PC-3 (cell line): Measurements from ENCODE around the gene ANKRD45. TPM values are rescaled to one million over a fixed set of nuclear protein-coding genes. Genes with fewer than 3 reads are reported as not detected.

Source experiments
- ATAC-seq: fragments of 200-7000 bp; cut with Tn5 transposase; 2 replicates; pipeline ENCODE4 v1.9.1; 2020; ENCODE audit warnings: mild to moderate bottlenecking, moderate library complexity
- BruUV-seq: library from RNA; stranded (reverse); fragments of 400-500 nt; replicated peaks from 2 replicates; lab custom pipeline; 2021; lab: Mats Ljungman, UMichigan
- CTCF ChIA-PET: fragments of 300-600 bp; sonication (Branson Sonifier 250); formaldehyde crosslinking; loops from one replicate; lab custom pipeline; 2022; ENCODE audit warnings: antibody characterized with exemption; lab: Charles Lee
- POLR2A ChIA-PET: fragments of 300-600 bp; sonication (Branson Sonifier 250); formaldehyde crosslinking; loops from one replicate; lab custom pipeline; 2022; ENCODE audit warnings: antibody characterized with exemption; ENCODE audit not compliant: unreplicated experiment; lab: Charles Lee
- DNase-seq: peaks from one replicate; pipeline ENCODE4 v3.0.0-alpha.2; 2015
- H2AFZ ChIP-seq: fragments of 300-600 bp; sonication (generic); 2 replicates; pipeline ENCODE4 v1.6.0; 2016; ENCODE audit warnings: antibody characterized with exemption, low read length
- H3F3A ChIP-seq: fragments of 300-600 bp; sonication (generic); one replicate; pipeline ENCODE4 v1.6.0; 2017; ENCODE audit warnings: antibody characterized with exemption, low read length, control low read depth, mild to moderate bottlenecking; ENCODE audit not compliant: unreplicated experiment
- H3K27ac ChIP-seq: fragments of 300-600 bp; sonication (generic); 2 replicates; pipeline ENCODE4 v1.5.1; 2016; ENCODE audit warnings: mild to moderate bottlenecking, low read length
- H3K27me3 ChIP-seq: fragments of 300-600 bp; sonication (generic); 2 replicates; pipeline ENCODE4 v1.6.1; 2016; ENCODE audit warnings: low read length, mixed read lengths
- H3K36me3 ChIP-seq: fragments of 300-600 bp; sonication (generic); 2 replicates; pipeline ENCODE4 v1.6.1; 2016; ENCODE audit warnings: low read depth, mixed run types, low read length, mixed read lengths
- H3K4me1 ChIP-seq: fragments of 300-600 bp; sonication (generic); 2 replicates; pipeline ENCODE4 v1.5.1; 2016; ENCODE audit warnings: low read length; ENCODE audit not compliant: insufficient read depth
- H3K4me2 ChIP-seq: fragments of 300-600 bp; sonication (generic); 2 replicates; pipeline ENCODE4 v1.6.0; 2016; ENCODE audit warnings: low read length
- H3K4me3 ChIP-seq: fragments of 300-600 bp; sonication (generic); 2 replicates; pipeline ENCODE4 v1.5.1; 2016; ENCODE audit warnings: mild to moderate bottlenecking, low read length, mixed read lengths
- H3K79me2 ChIP-seq: fragments of 300-600 bp; sonication (generic); 2 replicates; pipeline ENCODE4 v1.6.1; 2017; ENCODE audit warnings: low read length, mixed read lengths
- H3K9ac ChIP-seq: fragments of 300-600 bp; sonication (generic); 2 replicates; pipeline ENCODE4 v1.6.0; 2016; ENCODE audit warnings: mild to moderate bottlenecking, low read length
- H3K9me2 ChIP-seq: fragments of 300-600 bp; sonication (generic); replicated peaks from 2 replicates; pipeline ENCODE4 v1.6.1; 2016; ENCODE audit warnings: mixed run types, low read length, mixed read lengths
- H3K9me3 ChIP-seq: fragments of 300-600 bp; sonication (generic); 2 replicates; pipeline ENCODE4 v1.6.1; 2016; ENCODE audit warnings: low read length, mixed read lengths
- H4K20me1 ChIP-seq: fragments of 300-600 bp; sonication (generic); 2 replicates; pipeline ENCODE4 v1.6.1; 2016; ENCODE audit warnings: low read length, mixed read lengths
- CTCF ChIP-seq: fragments of 300-600 bp; sonication (generic); conservative IDR thresholded peaks from 2 replicates; pipeline ENCODE4 v1.5.1; 2017; ENCODE audit warnings: antibody characterized with exemption, low read depth, mild to moderate bottlenecking, low read length
- EZH2 ChIP-seq: fragments of 300-600 bp; sonication (generic); IDR thresholded peaks from one replicate; pipeline ENCODE4 v1.6.1; 2017; ENCODE audit warnings: antibody characterized with exemption, mild to moderate bottlenecking, low read length; ENCODE audit not compliant: unreplicated experiment
- EZH2phosphoT487 ChIP-seq: fragments of 300-600 bp; sonication (generic); IDR thresholded peaks from 2 replicates; pipeline ENCODE4 v1.6.1; 2018; ENCODE audit warnings: mild to moderate bottlenecking, antibody characterized with exemption, low read length, borderline replicate concordance
- intact Hi-C: fragments of 100-400 bp; cut with micrococcal nuclease; formaldehyde crosslinking; loops from 2 replicates; pipeline ENCODE4 v1.9.0; 2023
- total RNA-seq: library from RNA; depleted of rRNA; stranded (reverse); fragments of >200 nt; gene quantifications from 2 replicates; pipeline ENCODE4 v1.2.3, GENCODE V29; 2014

Gene ANKRD45
- total RNA-seq, 1 experiment from 2014 or later, result not detected

GRCh38 chr1:173562813-173563212 is 106.8 kb downstream of the ANKRD45 start:
- peak; percentile 85 for ATAC-seq

DNA sequence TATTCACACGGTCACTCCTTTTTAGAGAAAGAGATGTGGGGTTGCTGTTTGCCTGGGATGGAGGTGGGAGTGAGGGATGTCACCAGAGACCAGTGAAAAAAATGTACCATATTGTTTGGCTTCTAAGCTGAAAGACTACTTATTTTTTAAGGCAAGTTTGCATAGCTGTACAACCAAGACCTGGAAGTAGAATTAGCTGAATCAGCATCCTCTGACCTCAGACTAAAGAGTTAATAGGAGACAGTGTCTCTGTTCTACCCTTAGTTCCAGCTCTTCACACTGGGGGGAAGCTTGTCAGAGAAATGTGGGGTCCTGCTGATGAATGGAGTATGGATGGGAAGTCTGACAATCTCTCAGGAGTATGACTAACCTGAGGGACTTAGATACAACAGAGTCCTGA is 108.4 kb downstream of the ANKRD45 start:
- Histone ChIP-seq H3K79me2 (no peaks in the 10 kb centered on the region), H3K36me3 (no peaks in the 10 kb centered on the region), H3K4me1 (no peaks in the 10 kb centered on the region), H3F3A (no peaks in the 10 kb centered on the region), H3K9me2 (0 out of 2 replicates have a peak, but pooled peaks cover 4% of the 10 kb centered on the region), H3K4me2 (no peak overlapping the region), H3K27ac (no peak overlapping the region), H3K27me3 (no peaks in the 10 kb centered on the region), H2AFZ (no peak overlapping the region), H3K9ac (no peak overlapping the region), H4K20me1 (no peaks in the 10 kb centered on the region), H3K4me3 (no peak overlapping the region), H3K9me3 (no peaks in the 10 kb centered on the region)
- ChIA-PET POLR2A (no interaction called here), CTCF (no interaction called here)
- no TSS peak for BruUV-seq
- ATAC-seq, result no peak
- no peak for TF ChIP-seq EZH2
- TF ChIP-seq CTCF, result no peak
- TF ChIP-seq EZH2phosphoT487, result no peak
- intact Hi-C loops, result no loop called here
- no peak for DNase-seq

More at GRCh38 chr1:173562813-173563212, 106.8 kb downstream of the ANKRD45 start:
- Histone ChIP-seq H3F3A (no peaks in the 10 kb centered on the region), H3K4me3 (no peak overlapping the region), H3K79me2 (no peaks in the 10 kb centered on the region), H3K27me3 (no peaks in the 10 kb centered on the region), H3K9ac (no peak overlapping the region), H3K36me3 (no peaks in the 10 kb centered on the region), H4K20me1 (no peaks in the 10 kb centered on the region), H2AFZ (no peak overlapping the region), H3K9me2 (0 out of 2 replicates have a peak, but pooled peaks cover 4% of the 10 kb centered on the region), H3K4me2 (no peak overlapping the region), H3K4me1 (no peaks in the 10 kb centered on the region), H3K27ac (no peak overlapping the region), H3K9me3 (no peaks in the 10 kb centered on the region)
- DNase-seq, result peak; percentile 53
- intact Hi-C loops, result loop anchor here (1.0 kb wide), 2 partner anchors 9 to 10 kb away; no protein-coding TSS in a partner anchor
- no peak for TF ChIP-seq EZH2
- TF ChIP-seq CTCF, result peak; percentile 55
- no peak for TF ChIP-seq EZH2phosphoT487
- BruUV-seq, result no TSS peak
- CTCF ChIA-PET, result no interaction called here
- POLR2A ChIA-PET, result no interaction called here

GRCh38 chr1:173560285-173560880 is 109.3 kb downstream of the ANKRD45 start:
- CTCF ChIA-PET, result no interaction called here
- no peak overlapping the region for H2AFZ ChIP-seq
- peaks cover 8% of the 10 kb centered on the region for H3K4me1 ChIP-seq
- H3K27ac ChIP-seq, result no peak overlapping the region
- no peak overlapping the region for H3K4me3 ChIP-seq
- H4K20me1 ChIP-seq, result no peaks in the 10 kb centered on the region
- 0 out of 2 replicates have a peak, but pooled peaks cover 4% of the 10 kb centered on the region for H3K9me2 ChIP-seq
- no peaks in the 10 kb centered on the region for H3K27me3 ChIP-seq
- H3K4me2 ChIP-seq, result no peak overlapping the region
- no peaks in the 10 kb centered on the region for H3K9me3 ChIP-seq
- POLR2A ChIA-PET, result no interaction called here
- intact Hi-C loops, result no loop called here
- H3F3A ChIP-seq, result no peaks in the 10 kb centered on the region
- BruUV-seq, result no TSS peak
- no peaks in the 10 kb centered on the region for H3K79me2 ChIP-seq
- no peak for DNase-seq
- H3K36me3 ChIP-seq, result no peaks in the 10 kb centered on the region
- no peak for ATAC-seq
- H3K9ac ChIP-seq, result no peak overlapping the region
- TF ChIP-seq EZH2phosphoT487, result no peak
- TF ChIP-seq CTCF, result no peak
- no peak for TF ChIP-seq EZH2
